HUES64 (cell line): ENCODE measurements around the gene PDZD7.

Experiments
- H3K27ac ChIP-seq: 2 replicates; pipeline ENCODE4 v1.7.0; 2013; ENCODE audit warnings: low read depth, low read length, inconsistent platforms
- H3K27me3 ChIP-seq: 2 replicates; pipeline ENCODE4 v1.6.1; 2013; ENCODE audit warnings: mild to moderate bottlenecking, low read length; ENCODE audit not compliant: insufficient read depth
- H3K36me3 ChIP-seq: 2 replicates; pipeline ENCODE4 v1.6.1; 2013; ENCODE audit warnings: mild to moderate bottlenecking, low read length; ENCODE audit not compliant: insufficient read depth
- H3K4me1 ChIP-seq: 2 replicates; pipeline ENCODE4 v1.6.1; 2013; ENCODE audit warnings: mild to moderate bottlenecking, low read length, moderate library complexity; ENCODE audit not compliant: insufficient read depth
- H3K4me3 ChIP-seq: 2 replicates; pipeline ENCODE4 v1.5.1; 2013; ENCODE audit warnings: mild to moderate bottlenecking, low read length, moderate library complexity
- H3K9ac ChIP-seq: 2 replicates; pipeline ENCODE4 v1.6.1; 2013; ENCODE audit warnings: mild to moderate bottlenecking, low read depth, low read length
- H3K9me3 ChIP-seq: 2 replicates; pipeline ENCODE4 v1.6.1; 2013; ENCODE audit warnings: low read depth, low read length; ENCODE audit not compliant: insufficient read depth
- WGBS: fragments of 150-250, 120-280 bp; methylation state at CpG from one replicate; pipeline ENCODE4 v1.1.7; 2013; ENCODE audit warnings: missing lambda C conversion rate; 5-methylcytosine and 5-hydroxymethylcytosine counted together

The PDZD7 gene

GRCh38 chr10:100968062-100968736, 62.7 kb downstream of the PDZD7 start:
- Histone ChIP-seq H3K27me3 (peaks cover 8% of the 10 kb centered on the region), H3K4me1 (peaks cover 9% of the 10 kb centered on the region; the same call in 1 of the 2 replicates), H3K4me3 (peak overlapping the region; percentile 57), H3K27ac (no peak overlapping the region), H3K9me3 (no peaks in the 10 kb centered on the region), H3K36me3 (peaks cover 14% of the 10 kb centered on the region), H3K9ac (no peak overlapping the region)
- 91% methylated on average over 1 of the region's 2 CpGs for WGBS

- H3K27me3 ChIP-seq: peaks cover 8% of the 10 kb centered on the region
- H3K27ac ChIP-seq: no peak overlapping the region
- no peak overlapping the region for H3K9ac ChIP-seq
- no peak overlapping the region for H3K4me3 ChIP-seq
- peaks cover 23% of the 10 kb centered on the region for H3K36me3 ChIP-seq
- H3K4me1 ChIP-seq: peaks cover 9% of the 10 kb centered on the region; the same call in 1 of the 2 replicates
- WGBS: 81% methylated on average over 2 of the region's 2 CpGs
- H3K9me3 ChIP-seq: no peaks in the 10 kb centered on the region
Observed at GRCh38 chr10:100967332-100967731, 63.6 kb downstream of the PDZD7 start.

GRCh38 chr10:100966887-100967286, 64.0 kb downstream of the PDZD7 start:
- Histone ChIP-seq H3K27me3 (peaks cover 8% of the 10 kb centered on the region), H3K4me1 (peaks cover 9% of the 10 kb centered on the region; the same call in 1 of the 2 replicates), H3K4me3 (no peak overlapping the region), H3K27ac (no peak overlapping the region), H3K9ac (no peak overlapping the region), H3K36me3 (peaks cover 27% of the 10 kb centered on the region), H3K9me3 (no peaks in the 10 kb centered on the region)
- WGBS: 85% methylated on average over 2 of the region's 2 CpGs

- no peak overlapping the region for H3K4me3 ChIP-seq
- H3K4me1 ChIP-seq: no peaks in the 10 kb centered on the region
- peaks cover 35% of the 10 kb centered on the region for H3K36me3 ChIP-seq
- 77% methylated on average over 5 of the region's 5 CpGs for WGBS
- peaks cover 8% of the 10 kb centered on the region for H3K27me3 ChIP-seq
- H3K27ac ChIP-seq: no peak overlapping the region
- no peaks in the 10 kb centered on the region for H3K9me3 ChIP-seq
- no peak overlapping the region for H3K9ac ChIP-seq
Observed at GRCh38 chr10:100965820-100966219, 65.1 kb downstream of the PDZD7 start.

- whole genome bisulfite sequencing: 95% methylated on average over 1 of the region's 1 CpG
Observed at GRCh38 chr10:100963826-100964225, 67.1 kb downstream of the PDZD7 start.

GRCh38 chr10:100962351-100963080, 68.4 kb downstream of the PDZD7 start:
- Histone ChIP-seq H3K4me3 (no peak overlapping the region), H3K4me1 (no peaks in the 10 kb centered on the region), H3K9me3 (no peaks in the 10 kb centered on the region), H3K36me3 (peaks cover 65% of the 10 kb centered on the region), H3K27me3 (no peaks in the 10 kb centered on the region), H3K9ac (no peak overlapping the region), H3K27ac (no peak overlapping the region)
- 79% methylated on average over 4 of the region's 4 CpGs for WGBS

More at GRCh38 chr10:100963826-100964225, 67.1 kb downstream of the PDZD7 start:
- Histone ChIP-seq H3K4me3 (no peak overlapping the region), H3K36me3 (peaks cover 54% of the 10 kb centered on the region), H3K4me1 (no peaks in the 10 kb centered on the region), H3K27ac (no peak overlapping the region), H3K9me3 (no peaks in the 10 kb centered on the region), H3K9ac (no peak overlapping the region), H3K27me3 (peaks cover 3% of the 10 kb centered on the region; the same call in 1 of the 2 replicates)

- Histone ChIP-seq H3K27ac (no peak overlapping the region), H3K36me3 (peaks cover 78% of the 10 kb centered on the region), H3K4me3 (no peak overlapping the region), H3K9ac (no peak overlapping the region), H3K9me3 (no peaks in the 10 kb centered on the region), H3K4me1 (no peaks in the 10 kb centered on the region), H3K27me3 (no peaks in the 10 kb centered on the region)
Observed at GRCh38 chr10:100960251-100960650, 70.7 kb downstream of the PDZD7 start.
